NCI-H526 treated with DMSO at 0.1 percent for 48 hours (cell line): ENCODE data around the gene TSFM.

ENCODE experiments used
- DNase-seq: peaks from one replicate; lab custom pipeline; 2025; lab: John Stamatoyannopoulos, UW

Gene TSFM

DNA sequence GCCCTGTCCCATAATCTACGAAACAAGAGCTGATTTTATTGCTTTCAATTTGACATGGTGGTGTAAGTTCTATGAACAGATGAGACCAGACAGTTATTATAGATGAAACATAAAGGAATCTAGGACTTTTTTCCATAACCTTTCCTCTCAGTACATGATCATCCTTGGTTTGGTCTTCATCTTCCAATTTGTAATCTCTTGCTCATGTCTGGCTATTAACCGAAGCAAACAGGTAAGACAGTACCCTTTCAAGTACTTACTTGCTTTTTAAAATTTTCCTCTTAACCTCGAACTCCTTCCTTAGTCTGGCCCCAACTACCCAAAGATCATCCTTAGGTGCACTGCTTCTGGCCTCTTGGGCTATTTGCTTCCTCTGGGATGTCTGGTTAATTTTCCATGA is 36.6 kb upstream of the TSFM start:
- no peak for DNase-seq

DNA sequence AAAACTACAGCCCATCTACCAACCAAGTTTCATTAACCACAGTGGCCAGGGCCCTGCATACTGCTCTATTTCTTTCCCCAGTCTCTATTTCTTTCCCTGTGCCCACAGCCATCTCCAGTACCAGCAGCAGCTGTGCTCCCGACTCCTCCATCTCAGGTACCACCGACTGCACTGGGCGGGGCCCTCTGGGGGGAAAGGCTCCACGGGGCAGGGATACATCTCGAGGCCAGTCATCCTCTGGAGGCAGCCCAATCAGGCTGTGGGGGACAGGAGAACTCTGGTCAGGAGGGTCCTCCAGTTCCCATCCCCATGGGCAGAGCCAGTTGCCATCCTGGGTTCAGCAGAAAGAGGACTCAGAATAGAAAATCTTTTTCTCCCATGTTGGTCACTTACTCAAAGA is 33.5 kb upstream of the TSFM start:
- no peak for DNase-seq

DNA sequence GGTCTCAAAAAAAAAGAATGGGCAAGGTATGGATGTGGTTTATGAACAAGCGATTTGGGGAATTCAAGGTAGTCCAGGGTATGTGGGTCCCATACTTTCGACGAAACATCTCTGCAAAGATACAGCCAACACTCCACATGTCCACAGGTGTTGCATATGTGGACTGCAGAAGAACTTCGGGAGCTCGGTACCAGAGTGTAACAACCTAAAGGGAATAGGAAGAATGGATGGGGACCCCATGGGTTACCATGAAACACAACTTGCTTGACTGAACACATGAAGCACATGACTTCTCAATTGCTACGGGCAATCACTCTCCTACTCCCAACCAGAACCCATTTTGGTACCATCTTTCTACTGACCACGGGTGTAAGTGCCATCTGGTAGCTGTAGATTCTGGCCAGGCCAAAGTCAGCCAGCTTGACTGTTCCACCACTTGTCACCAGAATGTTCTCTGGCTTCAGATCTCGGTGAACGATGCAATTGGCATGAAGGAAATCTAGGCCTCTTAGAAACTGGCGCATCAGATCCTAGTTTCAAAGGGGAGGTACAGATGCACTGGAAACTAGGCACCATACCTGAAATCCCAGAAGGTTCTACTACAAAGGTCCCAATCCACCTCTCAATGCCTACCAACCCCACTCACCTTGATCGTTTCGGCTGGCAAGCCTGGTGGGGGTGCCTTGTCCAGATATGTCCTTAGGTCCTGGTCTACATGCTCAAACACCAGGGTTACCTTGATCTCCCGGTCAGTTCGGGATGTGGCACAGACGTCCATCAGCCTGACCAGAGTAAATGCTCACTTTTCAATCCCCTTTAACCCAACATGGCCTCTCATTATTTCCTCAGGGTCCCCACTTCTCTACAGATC is 31.8 kb upstream of the TSFM start:
- DNase-seq: no peak

GRCh38 chr12:57751432-57751787 is 31.2 kb upstream of the TSFM start:
- no peak for DNase-seq

DNA sequence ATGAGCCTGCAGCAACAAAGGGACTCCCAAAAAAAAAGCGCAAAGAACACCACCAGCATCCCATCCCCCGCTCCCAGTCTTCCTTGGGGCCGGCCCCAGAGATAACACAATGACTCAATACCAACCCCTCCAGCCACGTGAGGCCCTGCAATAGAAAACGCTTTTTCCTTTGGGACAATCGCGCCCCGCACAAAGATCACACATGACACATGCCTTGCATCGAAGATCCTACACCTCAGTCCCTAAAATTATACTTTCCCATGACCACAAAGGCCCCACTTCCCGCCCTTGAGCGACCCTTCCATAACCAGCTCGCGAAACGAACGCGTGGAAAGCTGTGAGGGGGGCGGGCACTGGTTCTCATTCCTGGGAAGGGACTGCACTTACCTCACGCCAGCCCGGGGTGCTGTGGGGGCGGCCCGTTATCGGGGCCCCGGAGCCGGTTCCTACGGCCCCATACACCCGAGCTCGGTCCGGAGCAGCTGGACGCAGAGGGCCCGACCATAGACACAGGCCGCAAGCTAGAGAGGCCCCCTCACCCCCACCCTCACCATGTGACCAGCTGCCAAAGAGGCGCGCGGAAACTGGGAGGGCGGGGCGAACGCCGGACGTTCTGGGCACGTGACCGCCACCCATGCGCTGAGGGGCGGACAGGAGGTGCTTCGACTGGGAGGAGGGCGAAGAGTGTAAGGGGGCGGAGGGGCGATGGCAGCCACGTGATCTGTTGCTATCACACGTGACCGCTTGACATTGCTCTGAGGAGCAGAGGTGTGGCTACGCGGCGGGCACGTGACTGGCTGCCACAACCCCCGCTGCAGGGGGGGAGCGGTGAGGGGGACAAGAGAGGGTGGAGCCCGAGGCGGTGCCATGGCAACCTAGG is 30.6 kb upstream of the TSFM start, which contains the start of gene CDK4:
CDK4 (minus strand) TSS at position 523 of the 880 bp plus-strand sequence. CDS start 593 bp downstream, outside the sequence.
- DNase-seq: peak; percentile 98

GRCh38 chr12:57752668-57753000 is 30.0 kb upstream of the TSFM start:
- no peak for DNase-seq

DNA sequence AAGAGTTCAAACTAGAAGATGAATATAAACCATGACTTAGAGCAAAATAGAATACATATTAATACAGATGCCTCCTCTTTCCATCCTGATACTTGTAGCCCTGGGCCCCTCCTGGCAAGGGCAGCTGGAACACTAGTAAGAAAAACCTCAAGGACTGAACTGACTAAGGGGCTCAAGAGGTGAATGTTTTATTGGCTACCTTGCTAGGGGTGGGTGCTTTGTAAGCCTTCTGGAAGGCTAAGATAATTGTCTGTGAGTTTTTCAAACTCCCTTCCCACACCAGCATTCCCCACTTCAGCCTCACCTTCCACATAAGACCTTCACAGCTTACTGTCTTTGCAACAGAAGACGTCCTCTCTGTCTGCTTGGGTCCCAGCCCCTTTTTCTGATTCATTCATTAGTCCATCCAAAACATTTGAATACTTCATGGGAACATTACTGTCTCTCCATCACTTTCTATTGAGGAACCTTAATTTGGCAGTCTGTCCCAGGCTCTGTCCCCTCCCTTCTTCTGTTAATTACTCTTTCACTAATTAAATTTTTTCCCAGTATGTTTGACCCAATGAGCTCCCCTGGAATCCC is 28.7 kb upstream of the TSFM start:
- DNase-seq: no peak

DNA sequence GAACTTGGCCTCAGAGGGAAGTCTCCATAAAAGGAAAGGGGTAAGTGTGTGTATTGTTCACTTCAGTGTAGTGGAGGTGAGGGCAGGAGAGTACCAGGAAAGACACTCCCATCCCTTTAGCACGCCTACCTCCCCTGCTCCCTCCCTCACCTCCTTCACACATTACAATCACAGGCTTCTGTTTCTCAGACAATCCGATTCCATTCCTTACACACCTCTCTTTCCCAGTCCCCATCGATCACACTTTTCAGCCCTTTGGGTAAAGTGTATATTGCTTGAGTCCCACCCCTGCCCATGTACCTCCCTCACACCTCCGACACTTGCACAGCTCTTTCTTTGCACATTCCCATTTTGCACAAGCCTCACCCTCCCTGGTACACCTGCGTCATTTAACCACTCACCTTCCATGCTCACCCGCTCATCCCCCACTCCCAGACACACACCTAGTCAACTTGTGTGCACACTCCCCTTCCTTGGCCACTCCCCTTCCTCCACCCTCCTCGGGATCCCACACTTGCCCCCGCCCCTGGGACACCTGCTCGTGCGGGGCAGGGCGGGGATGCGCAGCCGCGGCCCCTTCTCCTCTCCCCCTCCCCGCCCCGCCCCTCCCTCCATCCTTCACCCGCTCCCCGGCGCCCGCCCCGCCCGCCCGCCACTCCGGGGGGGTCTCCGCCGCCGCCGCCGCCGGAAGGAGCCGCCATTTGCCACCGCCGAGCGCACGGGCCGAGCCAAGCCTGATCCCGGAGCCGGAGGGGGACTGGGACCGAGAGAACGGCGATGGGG is 28.0 kb upstream of the TSFM start, which contains the start of gene MARCHF9:
MARCHF9 (plus strand) TSS at position 693 of the 783 bp plus-strand sequence. CDS start 426 bp downstream, outside the sequence.
- peak; percentile 79 for DNase-seq

- no peak for DNase-seq
Observed at GRCh38 chr12:57755194-57755453, 27.5 kb upstream of the TSFM start.

DNA sequence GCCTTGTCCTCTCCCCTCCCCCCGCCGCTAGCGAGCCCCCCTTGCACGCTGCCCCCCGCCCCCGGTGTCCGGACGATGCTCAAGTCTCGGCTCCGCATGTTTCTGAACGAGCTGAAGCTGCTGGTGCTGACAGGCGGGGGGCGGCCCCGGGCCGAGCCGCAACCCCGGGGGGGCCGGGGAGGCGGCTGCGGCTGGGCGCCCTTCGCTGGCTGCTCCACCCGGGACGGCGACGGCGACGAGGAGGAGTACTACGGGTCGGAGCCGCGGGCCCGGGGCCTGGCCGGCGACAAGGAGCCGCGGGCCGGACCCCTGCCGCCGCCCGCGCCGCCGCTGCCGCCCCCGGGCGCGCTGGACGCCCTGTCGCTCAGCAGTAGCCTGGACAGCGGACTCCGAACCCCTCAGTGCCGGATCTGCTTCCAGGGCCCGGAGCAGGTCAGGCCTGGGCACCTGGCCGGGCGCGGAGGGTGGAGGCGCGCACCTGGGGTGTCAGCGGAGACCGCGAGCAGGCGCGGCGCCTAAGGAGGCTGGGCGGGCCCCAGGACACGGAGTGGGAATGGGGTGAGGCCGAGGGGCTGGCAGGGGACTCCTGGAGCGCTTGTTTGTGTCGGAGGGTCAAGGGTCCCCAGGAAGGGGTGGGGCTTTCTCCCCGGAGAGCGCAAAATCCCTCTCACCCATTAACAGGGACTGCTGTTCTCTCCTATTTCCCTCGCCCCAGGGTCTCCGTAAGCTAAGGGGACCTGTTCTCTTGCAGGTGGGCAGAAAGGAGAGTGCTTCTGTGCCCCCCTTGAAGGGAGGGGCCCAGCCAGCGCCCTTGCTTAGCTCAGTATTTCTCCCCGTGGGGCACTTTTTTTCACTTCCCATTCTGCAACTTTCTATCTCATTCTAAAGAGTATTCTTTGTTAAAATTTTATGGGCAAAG is 26.9 kb upstream of the TSFM start:
- DNase-seq: no peak

DNA sequence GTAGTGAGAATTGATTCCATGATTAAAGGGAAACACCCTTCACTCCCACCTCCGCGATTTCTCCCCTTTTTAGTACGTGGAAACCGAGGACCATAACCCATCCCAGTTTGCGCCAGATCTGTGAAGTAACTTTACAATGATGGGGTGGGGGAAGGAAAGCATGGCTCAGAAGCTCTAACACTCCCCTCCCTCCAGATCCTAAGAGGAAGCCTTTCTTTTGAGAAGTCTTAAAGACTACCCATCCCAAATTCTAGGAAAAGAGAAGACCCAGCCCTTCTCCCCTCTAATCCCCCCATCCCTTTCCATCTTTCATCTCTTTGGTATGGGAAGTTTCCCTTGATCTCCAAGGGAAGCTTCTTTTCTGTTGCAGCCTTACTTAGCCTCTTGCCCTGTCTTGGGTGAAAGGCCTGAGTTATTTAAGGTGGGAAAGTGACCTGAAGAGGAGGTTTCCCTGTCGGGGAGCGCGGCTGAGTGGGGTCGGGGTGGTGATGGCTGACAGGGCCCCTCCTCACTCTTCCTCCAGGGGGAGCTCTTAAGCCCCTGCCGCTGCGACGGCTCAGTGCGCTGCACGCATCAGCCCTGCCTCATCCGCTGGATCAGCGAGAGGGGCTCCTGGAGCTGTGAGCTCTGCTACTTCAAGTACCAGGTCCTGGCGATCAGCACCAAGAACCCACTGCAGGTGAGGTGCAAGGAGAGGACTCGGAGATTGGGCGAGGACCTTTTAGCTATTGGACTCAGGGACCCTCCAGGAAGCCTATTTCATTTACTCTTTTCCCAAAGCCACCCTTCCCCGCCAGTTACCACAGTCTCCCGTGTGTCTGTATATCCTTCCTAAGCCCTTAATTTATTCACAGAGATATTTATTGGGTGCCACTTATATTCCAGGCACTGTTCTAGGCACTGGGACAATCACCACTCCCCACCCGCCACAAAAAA is 25.9 kb upstream of the TSFM start:
- peak; percentile 14 for DNase-seq

GRCh38 chr12:57757771-57758170 is 24.8 kb upstream of the TSFM start:
- DNase-seq: no peak

DNA sequence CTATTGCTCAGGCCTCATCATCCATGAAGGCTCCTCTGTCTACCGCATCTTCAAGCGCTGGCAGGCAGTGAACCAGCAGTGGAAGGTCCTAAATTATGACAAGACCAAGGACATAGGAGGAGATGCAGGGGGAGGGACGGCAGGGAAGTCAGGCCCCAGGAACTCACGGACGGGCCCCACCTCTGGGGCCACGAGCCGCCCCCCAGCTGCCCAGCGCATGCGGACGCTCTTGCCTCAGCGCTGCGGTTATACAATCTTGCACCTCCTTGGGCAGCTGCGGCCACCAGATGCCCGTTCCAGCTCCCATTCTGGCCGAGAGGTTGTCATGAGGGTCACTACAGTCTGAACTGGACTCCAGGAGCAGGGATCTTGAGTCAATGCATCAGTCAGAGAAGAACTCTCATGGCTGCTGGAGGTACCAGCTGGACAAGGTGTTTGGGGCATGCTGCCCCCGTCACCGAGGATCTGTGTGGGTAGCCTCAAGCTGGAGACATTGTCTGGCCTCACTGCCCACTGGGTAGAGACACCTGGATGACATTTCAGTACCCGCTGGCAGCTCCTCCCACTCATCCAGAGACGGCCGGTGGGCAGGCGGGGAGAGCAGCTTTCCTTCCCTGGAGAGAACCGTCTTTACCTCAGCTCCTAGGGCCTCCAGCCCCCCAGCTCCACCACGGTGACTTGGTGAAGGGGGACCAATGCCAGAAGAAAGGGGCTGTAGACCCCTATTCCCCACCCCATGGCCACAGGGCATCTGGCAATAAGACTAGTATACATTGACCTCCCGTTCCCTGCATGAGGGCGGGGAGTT is 23.8 kb upstream of the TSFM start:
- DNase-seq: no peak

DNA sequence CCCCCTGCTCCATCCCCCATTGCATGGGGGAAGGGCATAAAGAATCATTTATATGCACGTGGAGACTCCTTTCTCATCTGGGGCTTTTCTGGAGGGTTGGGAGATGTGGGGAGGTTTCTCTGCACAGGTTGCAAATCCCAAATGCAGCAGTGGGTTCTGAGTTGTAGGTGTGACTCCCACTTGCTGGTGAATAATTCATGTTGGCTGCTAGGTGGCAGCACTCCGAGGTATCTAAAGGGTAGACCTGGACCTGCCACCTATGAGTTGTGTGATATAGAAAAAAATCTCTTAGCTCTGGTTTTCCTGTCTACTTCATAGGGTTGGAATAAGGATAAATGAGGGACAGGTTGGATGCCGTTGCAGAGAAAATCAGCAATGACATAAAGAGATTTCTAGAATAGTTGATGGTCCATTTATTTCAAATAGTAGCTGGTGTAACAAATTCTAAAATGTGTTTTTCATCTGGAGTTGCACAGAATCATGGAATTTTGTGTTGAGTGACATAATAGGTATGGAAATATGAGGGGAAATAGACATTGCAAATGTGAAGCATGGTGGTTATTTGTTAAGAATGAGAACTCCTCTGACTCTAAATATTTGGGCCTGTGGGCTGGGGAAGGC is 23.1 kb upstream of the TSFM start:
- no peak for DNase-seq

DNA sequence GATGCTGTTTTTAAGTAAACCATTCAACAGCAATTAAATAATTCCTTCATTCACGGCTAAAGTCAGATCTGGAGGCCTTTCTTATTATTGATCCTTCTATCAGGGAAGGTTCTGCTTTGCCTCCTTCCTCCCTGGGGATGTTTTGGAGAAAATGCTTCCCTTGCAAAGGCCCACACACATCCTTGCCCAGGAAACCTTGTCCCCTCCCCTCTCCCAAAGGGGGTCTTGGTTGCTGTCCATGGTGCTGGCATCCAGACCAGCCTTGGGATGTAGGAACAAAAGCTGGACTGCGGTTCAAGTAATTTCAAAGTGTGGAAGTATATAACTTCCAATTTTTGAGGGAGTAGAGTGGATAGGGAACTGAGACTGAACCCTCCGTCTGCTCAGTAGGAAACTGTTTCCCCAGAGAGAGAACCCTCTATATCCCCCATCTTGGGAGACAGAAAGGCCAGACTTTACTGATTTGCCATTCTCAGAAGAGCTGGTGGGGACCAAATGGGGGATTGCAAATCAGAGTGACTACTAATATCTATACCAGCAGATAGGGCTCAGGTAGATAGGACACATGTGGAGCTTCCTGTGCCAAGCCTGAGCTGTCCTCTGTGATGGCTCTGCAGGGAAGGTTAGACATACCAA is 22.1 kb upstream of the TSFM start:
- DNase-seq: no peak

DNA sequence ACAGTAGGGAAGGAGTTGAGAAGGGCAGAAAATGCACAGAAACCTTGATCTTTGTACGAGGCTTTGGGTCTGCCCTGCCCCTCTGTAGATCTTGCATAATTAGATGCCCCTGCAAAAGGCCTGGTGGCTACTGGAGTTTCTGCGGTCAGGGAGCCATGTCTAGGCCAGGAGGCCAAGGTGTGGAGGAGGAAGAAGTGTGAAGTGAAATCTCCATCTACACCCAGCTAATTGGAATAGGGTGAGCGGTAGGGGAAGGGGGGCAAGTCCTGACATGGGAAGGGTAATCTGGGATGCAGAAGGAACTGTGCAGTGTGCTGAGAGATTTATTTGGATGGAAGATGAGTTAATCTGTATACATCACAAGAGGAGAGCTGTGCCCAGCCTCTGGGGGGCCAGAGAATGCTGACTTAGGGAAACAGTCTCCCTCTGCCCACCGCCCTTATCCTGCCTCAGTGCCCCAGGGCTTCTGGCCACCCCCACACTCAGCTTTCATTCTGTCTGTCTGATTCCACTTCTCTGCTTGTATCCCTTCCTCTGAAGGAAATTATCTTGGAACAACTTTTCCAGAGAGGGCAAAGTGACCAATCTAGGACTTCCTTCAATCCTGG is 21.1 kb upstream of the TSFM start:
- DNase-seq: no peak

DNA sequence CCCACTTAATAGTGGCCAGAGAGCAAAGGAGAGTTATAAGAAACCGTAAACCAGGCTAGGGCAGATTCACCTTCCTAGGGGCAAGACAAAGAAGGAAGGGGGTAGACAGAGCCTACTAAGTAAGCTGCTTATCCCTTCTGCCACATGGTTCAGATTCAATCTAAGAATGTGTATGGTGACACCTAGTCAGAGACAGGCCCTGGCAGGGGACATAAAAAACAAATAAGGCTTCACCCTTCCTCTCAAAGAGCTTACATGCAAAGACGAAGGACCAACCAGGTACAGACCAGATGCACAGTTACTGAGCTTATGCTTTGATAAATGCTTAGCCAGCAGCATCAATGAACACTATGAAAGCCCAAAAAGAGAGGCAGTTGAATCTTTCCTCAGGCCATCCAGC is 20.1 kb upstream of the TSFM start:
- DNase-seq: no peak
